Activated T-cell treated with anti-CD3 and anti-CD28 coated beads for 1 hour (primary cell): ENCODE measurements around the gene INO80.

ENCODE experiments used
- DNase-seq: peaks from one replicate; pipeline ENCODE4 v3.0.0-alpha.2; 2020; ENCODE audit warnings: low read depth

The INO80 gene

GRCh38 chr15:41043276-41043951 is 72.7 kb downstream of the INO80 start:
- no peak for DNase-seq

DNA sequence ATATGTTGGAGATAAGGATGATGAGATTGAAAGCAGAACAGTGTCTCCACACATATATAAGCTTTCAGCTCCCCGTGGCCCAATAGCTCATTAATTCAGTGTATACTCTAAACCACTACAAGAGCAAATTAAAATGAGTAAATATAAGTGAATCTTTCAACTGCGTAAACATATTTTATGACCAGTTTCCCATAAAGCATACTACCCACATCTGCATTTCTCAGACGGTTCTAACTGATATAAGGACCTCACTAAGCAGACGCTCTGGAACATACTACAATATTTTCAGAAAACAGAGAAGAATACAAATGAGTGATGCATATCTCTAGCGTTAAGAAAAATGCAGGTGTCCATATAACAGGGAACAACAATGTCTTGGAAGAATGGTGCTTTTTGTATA is 73.2 kb downstream of the INO80 start:
- no peak for DNase-seq

- no peak for DNase-seq
Measured at GRCh38 chr15:41039121-41039520, 77.0 kb downstream of the INO80 start.

DNA sequence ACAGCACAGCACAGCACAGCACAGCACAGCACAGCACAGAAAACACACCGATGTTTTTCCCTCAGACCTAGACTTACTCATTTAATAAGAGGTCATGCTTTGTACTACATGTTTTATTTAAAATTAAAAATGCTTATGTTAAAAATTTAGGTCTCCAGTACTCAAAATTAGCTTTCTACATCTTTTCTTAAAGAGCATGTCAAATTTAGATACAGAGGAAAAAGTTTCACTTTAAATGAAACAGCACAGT is 84.1 kb downstream of the INO80 start:
- no peak for DNase-seq

GRCh38 chr15:41031232-41032078 is 84.6 kb downstream of the INO80 start:
- DNase-seq = no peak

GRCh38 chr15:41028853-41029252 is 87.2 kb downstream of the INO80 start:
- DNase-seq = no peak

GRCh38 chr15:41025393-41025792 is 90.7 kb downstream of the INO80 start:
- no peak for DNase-seq

- DNase-seq = no peak
Measured at GRCh38 chr15:41024885-41025284, 91.2 kb downstream of the INO80 start.

- DNase-seq = no peak
Measured at GRCh38 chr15:41024131-41024530, 91.9 kb downstream of the INO80 start.

DNA sequence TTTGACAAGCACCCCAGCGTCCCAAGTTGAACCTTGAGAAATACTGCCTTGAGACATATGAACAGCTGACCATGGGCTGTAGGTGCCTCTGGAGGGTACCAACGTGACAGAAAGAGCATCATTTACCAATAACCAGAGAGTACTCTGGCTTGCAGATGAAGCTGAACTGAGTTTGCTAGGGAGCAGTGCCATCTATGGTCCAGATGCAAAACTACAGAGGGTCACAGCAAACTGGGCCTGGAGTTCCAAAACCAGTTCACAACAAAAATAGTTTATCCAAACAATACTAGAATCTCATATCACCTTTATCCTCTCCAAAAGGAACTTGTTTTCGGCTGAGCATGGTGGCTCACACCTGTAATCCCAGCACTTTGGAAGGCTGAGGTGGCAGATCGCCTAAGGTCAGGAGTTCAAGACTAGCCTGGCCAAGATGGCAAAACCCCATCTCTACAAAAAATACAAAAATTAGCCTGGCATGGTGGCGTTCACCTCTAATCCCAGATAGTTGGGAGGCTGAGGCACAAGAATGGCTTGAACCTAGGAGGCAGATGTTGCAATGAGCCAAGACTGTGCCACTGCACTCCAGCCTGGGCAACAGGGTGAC is 93.5 kb downstream of the INO80 start:
- no peak for DNase-seq

DNA sequence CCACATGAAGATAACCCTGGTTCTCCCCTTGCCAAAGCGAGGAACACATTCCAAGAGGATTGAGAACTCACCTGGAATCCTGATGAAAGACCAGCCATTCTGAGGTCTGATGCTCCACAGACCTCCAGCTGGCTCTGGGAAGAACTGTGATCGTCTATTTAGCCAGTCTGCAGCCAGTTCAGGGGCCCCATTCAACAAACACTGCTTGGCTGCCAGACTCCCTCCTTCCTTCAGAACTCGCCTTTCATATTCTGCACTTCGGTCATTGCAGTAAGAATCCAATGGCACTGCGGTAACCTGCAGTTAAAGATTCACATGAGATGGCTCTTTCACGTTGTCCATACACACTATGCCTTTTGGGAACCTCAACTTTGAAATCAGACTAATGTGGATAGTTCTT is 95.3 kb downstream of the INO80 start:
- DNase-seq = no peak

GRCh38 chr15:41020311-41020710 is 95.8 kb downstream of the INO80 start:
- no peak for DNase-seq

- DNase-seq = no peak
Measured at GRCh38 chr15:41019174-41019573, 96.9 kb downstream of the INO80 start.

DNA sequence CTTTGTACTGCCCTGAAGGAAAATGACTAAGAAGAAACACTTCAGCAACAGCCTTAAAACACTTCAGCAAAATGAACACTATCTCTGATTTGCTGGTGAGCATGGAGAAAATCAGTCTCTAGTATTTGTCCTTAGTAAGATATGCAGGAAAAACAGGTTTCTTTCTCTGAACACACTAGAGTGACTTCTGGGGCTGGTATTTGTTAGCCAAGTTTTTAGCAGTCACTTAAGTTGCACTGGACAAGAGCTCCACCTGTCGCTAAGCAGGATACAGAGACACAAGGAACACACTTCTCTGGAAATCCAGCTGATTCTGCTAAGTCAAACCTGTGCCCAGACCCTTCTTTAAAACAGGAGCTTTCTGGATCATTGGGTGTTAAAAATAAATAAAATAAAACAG is 97.5 kb downstream of the INO80 start:
- no peak for DNase-seq

- DNase-seq = no peak
Measured at GRCh38 chr15:41017066-41017735, 98.9 kb downstream of the INO80 start.

DNA sequence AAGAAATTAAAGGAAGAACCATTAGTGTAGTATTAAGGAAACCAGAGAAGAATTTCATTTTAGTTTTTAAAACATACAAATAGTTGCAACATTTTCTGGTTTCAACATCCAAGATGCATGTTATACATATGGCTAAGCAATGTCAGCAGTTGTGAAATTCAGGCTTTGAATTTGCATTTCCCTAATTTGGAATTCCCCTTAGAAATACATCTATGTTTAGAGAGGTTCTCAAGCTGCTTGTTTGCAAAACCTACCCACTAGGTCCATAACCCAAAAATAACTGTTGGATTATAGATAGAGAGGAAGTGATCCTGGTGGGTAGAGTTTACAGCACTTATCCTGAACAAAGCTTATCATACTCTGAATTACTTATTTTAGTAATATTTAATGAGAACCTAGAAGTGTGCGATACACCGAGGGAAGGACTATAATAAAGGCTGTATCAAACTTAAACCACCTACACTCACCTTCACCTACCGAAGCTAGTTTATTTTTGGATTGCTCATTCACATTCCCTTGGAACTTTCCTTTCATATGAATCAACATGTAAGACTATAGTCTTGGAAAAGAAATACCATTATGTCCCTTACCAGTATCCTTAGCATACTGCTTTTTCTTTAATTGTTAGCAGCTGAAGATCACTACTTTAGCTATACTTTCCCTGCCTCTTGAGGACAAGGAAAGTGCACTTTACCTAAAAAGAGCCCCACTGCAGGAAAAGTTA is 102.2 kb downstream of the INO80 start:
- no peak for DNase-seq

- no peak for DNase-seq
Measured at GRCh38 chr15:41011055-41011815, 104.8 kb downstream of the INO80 start.

- DNase-seq = no peak
Measured at GRCh38 chr15:41010345-41010744, 105.7 kb downstream of the INO80 start.

- DNase-seq = no peak
Measured at GRCh38 chr15:41006479-41006878, 109.6 kb downstream of the INO80 start.

GRCh38 chr15:41004490-41004889 is 111.6 kb downstream of the INO80 start:
- DNase-seq = no peak

DNA sequence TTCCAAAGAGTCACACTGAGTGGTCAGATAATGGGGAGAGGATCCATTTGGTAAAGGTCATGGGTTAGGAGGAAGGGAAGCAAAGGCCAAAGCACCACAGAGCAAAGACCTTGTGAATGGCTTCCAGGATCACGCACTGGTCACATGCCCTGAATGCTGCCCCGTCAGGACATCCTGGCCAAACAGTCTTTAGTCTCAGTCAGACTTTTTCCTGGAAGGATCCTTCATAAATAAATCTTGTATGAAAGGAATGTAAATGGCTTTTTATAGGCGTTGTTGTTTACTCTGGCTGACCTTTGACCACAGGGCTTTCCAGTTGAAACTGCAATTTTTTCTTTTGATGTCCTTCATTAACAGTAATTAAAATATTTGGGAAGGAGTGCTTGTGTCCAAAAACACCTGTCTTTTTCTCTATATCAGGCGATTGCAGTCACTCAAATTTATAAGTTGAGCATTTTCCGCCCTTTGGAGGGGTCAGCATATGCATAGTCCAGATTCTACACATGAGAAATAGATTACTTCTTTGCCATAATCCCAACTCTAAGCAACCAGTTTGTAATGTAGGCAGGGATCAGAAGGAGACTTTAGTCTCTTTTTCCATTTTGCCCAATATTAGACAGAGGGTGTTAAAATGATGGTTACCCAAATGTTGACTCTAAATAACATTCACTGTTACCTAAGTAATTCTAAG is 114.4 kb downstream of the INO80 start:
- no peak for DNase-seq
